ENCODE measurements around the gene DBNL.

DNA sequence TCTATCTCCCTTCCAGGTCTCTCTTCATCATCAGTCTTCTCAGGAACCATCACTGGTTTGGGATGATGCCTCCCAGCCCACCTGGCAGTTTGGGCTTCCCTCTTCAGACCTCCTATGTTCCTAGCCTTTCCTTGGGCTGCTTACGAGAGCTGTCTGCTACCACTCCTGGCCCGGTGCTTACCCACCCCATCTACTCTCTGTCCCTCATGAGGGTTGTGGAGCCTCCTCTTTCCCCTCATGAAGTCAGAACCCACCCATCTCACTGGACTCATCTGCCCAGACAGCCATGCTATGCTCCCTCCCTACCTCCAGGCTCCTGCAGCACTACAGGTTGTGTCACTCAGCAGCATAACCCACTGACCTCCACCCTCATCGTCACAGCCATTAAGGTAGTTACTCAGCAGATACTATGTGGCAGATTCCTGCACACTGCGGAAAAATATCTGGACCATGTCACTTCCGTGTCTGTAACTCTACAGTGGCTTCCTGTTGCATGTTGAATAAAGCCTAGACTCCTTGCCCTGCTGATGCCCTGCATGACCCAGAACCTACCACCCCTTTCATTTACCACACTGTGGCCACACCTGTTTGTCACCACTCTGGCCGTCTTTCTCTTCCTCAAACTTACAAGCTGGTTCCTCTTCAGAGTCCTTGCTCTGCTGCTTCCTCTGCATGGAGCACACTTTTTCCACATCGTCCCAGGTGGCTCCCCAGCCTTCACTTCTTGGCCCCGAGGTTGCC, 2.0 kb downstream of the DBNL start:
- TF ChIP-seq, protein P1, sequence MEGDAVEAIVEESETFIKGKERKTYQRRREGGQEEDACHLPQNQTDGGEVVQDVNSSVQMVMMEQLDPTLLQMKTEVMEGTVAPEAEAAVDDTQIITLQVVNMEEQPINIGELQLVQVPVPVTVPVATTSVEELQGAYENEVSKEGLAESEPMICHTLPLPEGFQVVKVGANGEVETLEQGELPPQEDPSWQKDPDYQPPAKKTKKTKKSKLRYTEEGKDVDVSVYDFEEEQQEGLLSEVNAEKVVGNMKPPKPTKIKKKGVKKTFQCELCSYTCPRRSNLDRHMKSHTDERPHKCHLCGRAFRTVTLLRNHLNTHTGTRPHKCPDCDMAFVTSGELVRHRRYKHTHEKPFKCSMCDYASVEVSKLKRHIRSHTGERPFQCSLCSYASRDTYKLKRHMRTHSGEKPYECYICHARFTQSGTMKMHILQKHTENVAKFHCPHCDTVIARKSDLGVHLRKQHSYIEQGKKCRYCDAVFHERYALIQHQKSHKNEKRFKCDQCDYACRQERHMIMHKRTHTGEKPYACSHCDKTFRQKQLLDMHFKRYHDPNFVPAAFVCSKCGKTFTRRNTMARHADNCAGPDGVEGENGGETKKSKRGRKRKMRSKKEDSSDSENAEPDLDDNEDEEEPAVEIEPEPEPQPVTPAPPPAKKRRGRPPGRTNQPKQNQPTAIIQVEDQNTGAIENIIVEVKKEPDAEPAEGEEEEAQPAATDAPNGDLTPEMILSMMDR (IDR thresholded peaks at IDR 0.05; ENCODE audit: insufficient read depth, low read length, poor library complexity, severe bottlenecking) = no peak
- no peak for TF ChIP-seq EZH2phosphoT487 (conservative IDR thresholded peaks at IDR 0.05; ENCODE audit: low read length)

Data from SU-DHL-6 (cell line).